ENCODE results near the gene OR52J3. TPM values are rescaled to one million over a fixed set of nuclear protein-coding genes. Genes with fewer than 3 reads are reported as not detected.

OR52J3 gene
- total RNA-seq, 1 experiment from 2014 or later, result not detected

DNA sequence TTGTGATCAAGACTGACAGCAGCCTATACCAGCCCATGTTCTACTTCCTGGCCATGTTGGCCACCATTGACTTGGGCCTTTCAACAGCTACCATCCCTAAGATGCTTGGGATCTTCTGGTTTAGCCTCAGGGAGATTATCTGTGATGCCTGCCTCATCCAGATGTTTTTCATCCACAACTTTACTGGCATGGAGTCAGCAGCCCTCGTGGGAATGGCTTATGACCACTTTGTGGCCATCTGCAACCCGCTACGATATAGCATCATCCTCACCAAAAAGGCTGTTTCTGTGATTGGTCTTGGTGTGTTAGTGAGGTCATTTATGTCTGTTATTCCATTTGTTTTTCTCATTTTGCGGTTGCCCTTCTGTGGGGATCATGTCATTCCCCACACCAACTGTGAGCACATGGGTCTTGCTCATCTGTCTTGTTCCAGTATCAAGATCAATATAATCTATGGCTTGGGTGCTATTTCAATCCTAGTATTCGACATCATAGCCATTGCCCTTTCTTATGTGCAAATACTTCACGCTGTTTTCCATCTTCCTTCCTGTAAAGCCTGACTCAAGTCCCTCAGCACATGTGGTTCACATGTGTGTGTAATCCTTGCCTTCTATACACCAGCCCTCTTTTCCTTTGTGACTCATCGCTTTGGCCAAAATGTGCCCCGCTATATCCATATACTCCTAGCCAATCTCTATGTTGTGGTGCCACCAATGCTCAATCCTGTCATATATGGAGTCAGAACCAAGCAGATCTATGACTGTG, 46.7 kb downstream of the OR52J3 start:
- H3K9me3 ChIP-seq, result no peaks in the 10 kb centered on the region
- ChIA-PET CTCF (no interaction called here), POLR2A (no interaction called here)
- H3K4me1 ChIP-seq, result no peaks in the 10 kb centered on the region
- Mint-ChIP-seq H3K9me3 (ENCODE audit: unreplicated experiment) (no peaks in the 10 kb centered on the region), H3K4me1 (ENCODE audit: low read depth, unreplicated experiment) (no peaks in the 10 kb centered on the region), H3K27me3 (ENCODE audit: insufficient read depth, unreplicated experiment) (peaks cover 11% of the 10 kb centered on the region), H3K4me3 (ENCODE audit: unreplicated experiment) (no peak overlapping the region), H3K27ac (ENCODE audit: unreplicated experiment) (no peak overlapping the region), H3K36me3 (ENCODE audit: insufficient read depth, unreplicated experiment) (no peaks in the 10 kb centered on the region)
- no peaks in the 10 kb centered on the region for H3K27me3 ChIP-seq (replicated peaks; ENCODE audit: control insufficient read depth, insufficient read depth, low read length)
- DNase-seq, result no peak
- H3K4me3 ChIP-seq (ENCODE audit: low read depth, low read length), result no peak overlapping the region
- no peaks in the 10 kb centered on the region for H3K36me3 ChIP-seq (ENCODE audit: control insufficient read depth, insufficient read depth, low read length)
- no TSS peak for BruUV-seq (replicated peaks)
- intact Hi-C loops (cut with micrococcal nuclease; ENCODE audit: unreplicated experiment), result no loop called here
- TF ChIP-seq, protein P1, sequence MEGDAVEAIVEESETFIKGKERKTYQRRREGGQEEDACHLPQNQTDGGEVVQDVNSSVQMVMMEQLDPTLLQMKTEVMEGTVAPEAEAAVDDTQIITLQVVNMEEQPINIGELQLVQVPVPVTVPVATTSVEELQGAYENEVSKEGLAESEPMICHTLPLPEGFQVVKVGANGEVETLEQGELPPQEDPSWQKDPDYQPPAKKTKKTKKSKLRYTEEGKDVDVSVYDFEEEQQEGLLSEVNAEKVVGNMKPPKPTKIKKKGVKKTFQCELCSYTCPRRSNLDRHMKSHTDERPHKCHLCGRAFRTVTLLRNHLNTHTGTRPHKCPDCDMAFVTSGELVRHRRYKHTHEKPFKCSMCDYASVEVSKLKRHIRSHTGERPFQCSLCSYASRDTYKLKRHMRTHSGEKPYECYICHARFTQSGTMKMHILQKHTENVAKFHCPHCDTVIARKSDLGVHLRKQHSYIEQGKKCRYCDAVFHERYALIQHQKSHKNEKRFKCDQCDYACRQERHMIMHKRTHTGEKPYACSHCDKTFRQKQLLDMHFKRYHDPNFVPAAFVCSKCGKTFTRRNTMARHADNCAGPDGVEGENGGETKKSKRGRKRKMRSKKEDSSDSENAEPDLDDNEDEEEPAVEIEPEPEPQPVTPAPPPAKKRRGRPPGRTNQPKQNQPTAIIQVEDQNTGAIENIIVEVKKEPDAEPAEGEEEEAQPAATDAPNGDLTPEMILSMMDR (IDR thresholded peaks at IDR 0.05; ENCODE audit: insufficient read depth in 1 of 2, low read depth in 1 of 2, low read length in 1 of 2, severe bottlenecking in 1 of 2, unreplicated experiment in 1 of 2), result no peak

DNA sequence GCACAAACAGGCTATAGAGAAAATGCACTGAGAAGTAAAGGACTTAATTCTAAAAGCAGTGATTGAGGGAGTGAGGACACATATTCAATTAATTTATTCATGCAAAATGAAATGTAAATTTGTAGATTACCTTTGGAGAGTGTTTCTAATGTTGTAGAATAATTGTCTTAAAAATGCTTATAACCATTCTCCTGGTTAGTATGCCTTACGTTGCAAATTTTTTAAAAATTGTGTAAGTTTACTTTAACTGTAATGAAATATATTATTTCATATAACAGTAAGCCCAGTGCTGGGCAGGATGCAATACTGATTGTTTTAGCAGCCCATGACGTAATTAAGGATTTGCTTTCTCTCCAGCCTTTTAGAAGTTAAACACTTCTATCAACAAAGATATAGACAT, 49.7 kb downstream of the OR52J3 start:
- no TSS peak for BruUV-seq (replicated peaks)
- TF ChIP-seq, protein P1 (IDR thresholded peaks at IDR 0.05; ENCODE audit: insufficient read depth in 1 of 2, low read depth in 1 of 2, low read length in 1 of 2, severe bottlenecking in 1 of 2, unreplicated experiment in 1 of 2), result no peak
- Mint-ChIP-seq H3K36me3 (ENCODE audit: insufficient read depth, unreplicated experiment) (no peaks in the 10 kb centered on the region), H3K4me1 (ENCODE audit: low read depth, unreplicated experiment) (no peaks in the 10 kb centered on the region), H3K4me3 (ENCODE audit: unreplicated experiment) (no peak overlapping the region), H3K27ac (ENCODE audit: unreplicated experiment) (no peak overlapping the region), H3K9me3 (ENCODE audit: unreplicated experiment) (no peaks in the 10 kb centered on the region), H3K27me3 (ENCODE audit: insufficient read depth, unreplicated experiment) (peaks cover 7% of the 10 kb centered on the region)
- Histone ChIP-seq H3K4me3 (ENCODE audit: low read depth, low read length) (no peak overlapping the region), H3K36me3 (ENCODE audit: control insufficient read depth, insufficient read depth, low read length) (no peaks in the 10 kb centered on the region), H3K9me3 (no peaks in the 10 kb centered on the region), H3K27me3 (replicated peaks; ENCODE audit: control insufficient read depth, insufficient read depth, low read length) (no peaks in the 10 kb centered on the region), H3K4me1 (no peaks in the 10 kb centered on the region)
- CTCF ChIA-PET, result interaction anchor here (0.6 kb wide), 1 partner anchor 8 kb away, joined by 3 read pairs; no protein-coding TSS in a partner anchor
- intact Hi-C loops (cut with micrococcal nuclease; ENCODE audit: unreplicated experiment), result no loop called here
- no peak for DNase-seq
- POLR2A ChIA-PET, result no interaction called here

Other genes with a start within 250 kb of the OR52J3 start
- gene OR52R1, start 242.1 kb upstream of the OR52J3 start, total RNA-seq (2022), result not detected in 2 replicates
- not detected in 2 replicates for gene OR51F2, start 225.2 kb upstream of the OR52J3 start, total RNA-seq (2022)
- gene OR51S1, start 197.3 kb upstream of the OR52J3 start, total RNA-seq (2022), result not detected in 2 replicates
- not detected in 2 replicates for gene OR51T1, start 164.6 kb upstream of the OR52J3 start, total RNA-seq (2022)
- gene OR51A7, start 142.7 kb upstream of the OR52J3 start, total RNA-seq (2022), result not detected in 2 replicates
- gene OR51G2, start 127.2 kb upstream of the OR52J3 start, total RNA-seq (2022), result not detected in 2 replicates
- gene OR51G1, start 122.2 kb upstream of the OR52J3 start, total RNA-seq (2022), result not detected in 2 replicates
- gene OR51A4, start 98.9 kb upstream of the OR52J3 start, total RNA-seq (2022), result not detected in 2 replicates
- not detected in 2 replicates for gene OR51A2, start 90.8 kb upstream of the OR52J3 start, total RNA-seq (2022)
- not detected in 2 replicates for gene OR51L1, start 51.7 kb upstream of the OR52J3 start, total RNA-seq (2022)
- gene OR52E2, start 13.1 kb downstream of the OR52J3 start, total RNA-seq (2022), result not detected in 2 replicates
- gene OR52E1, start 23.0 kb downstream of the OR52J3 start, total RNA-seq (2022), result not detected in 2 replicates
- not detected in 2 replicates for gene OR52A5, start 91.8 kb downstream of the OR52J3 start, total RNA-seq (2022)
- gene OR52A1, start 108.2 kb downstream of the OR52J3 start, total RNA-seq (2022), result not detected in 2 replicates
- not detected in 2 replicates for gene OR51V1, start 154.2 kb downstream of the OR52J3 start, total RNA-seq (2022)
- gene HBB, start 180.5 kb downstream of the OR52J3 start, total RNA-seq (2022), result not detected in 2 replicates
- not detected in 2 replicates for gene HBD, start 188.0 kb downstream of the OR52J3 start, total RNA-seq (2022)
- not detected in 2 replicates for gene HBG1, start 203.3 kb downstream of the OR52J3 start, total RNA-seq (2022)
- gene HBG2, start 208.3 kb downstream of the OR52J3 start, total RNA-seq (2022), result not detected in 2 replicates
- not detected in 2 replicates for gene HBE1, start 223.4 kb downstream of the OR52J3 start, total RNA-seq (2022)